ENCODE measurements around the gene GON7. TPM values are rescaled to one million over a fixed set of nuclear protein-coding genes. Genes with fewer than 3 reads are reported as not detected.

GON7 gene
- total RNA-seq, 1 experiment from 2014 or later = 11.2 TPM

DNA sequence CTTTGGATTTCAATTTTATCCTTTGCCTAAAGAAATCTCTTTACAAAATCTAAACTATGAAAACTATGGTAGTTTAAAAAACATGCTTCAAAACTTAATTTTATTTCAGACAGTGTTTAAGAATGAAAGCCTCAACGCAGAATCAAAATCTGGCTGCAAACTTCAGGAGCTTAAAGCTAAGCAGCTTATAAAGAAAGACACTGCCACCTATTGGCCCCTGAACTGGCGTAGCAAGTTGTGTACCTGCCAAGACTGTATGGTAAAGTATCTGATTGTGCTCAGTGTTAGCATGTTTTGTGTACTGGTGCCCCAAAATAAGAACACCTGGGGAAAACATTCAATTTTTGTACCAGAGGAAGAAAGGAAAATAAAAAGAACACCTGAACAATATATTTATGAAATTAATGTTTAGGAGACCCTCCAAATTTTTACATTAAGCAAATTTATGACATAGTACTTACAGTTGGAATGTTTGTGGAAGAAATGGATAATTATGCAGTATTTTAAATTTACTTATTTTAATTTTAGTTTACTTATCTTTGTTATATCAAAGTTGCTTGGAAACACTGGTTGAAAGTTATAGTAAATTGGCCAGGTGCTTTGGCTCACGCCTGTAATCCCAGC lies 12.3 kb upstream of the GON7 start:
- peak; percentile 51 for DNase-seq (ENCODE audit: low read depth, low spot score)
- no peaks in the 10 kb centered on the region for H3K4me1 ChIP-seq (ENCODE audit: control insufficient read depth in 1 of 2, insufficient read depth in 2 of 2, low read length in 2 of 2)
- BruUV-seq (replicated peaks) = no TSS peak

More for the DNA sequence above, 12.3 kb upstream of the GON7 start:
- Histone ChIP-seq H2AFZ (ENCODE audit: low read depth, low read length, poor library complexity, severe bottlenecking) (no peak overlapping the region), H3K4me3 (replicated peaks in 1 of 2; ENCODE audit: low read depth in 1 of 2, low read length in 2 of 2) (no peak overlapping the region), H4K20me1 (ENCODE audit: insufficient read depth) (no peaks in the 10 kb centered on the region), H3K36me3 (ENCODE audit: control insufficient read depth in 1 of 2, insufficient read depth in 2 of 2, low read length in 2 of 2) (peaks cover 16 to 34% of the 10 kb centered on the region in 2 experiments), H3K27me3 (ENCODE audit: insufficient read depth, low read length) (no peaks in the 10 kb centered on the region), H3K27ac (ENCODE audit: low read depth, low read length) (no peak overlapping the region), H3K4me2 (ENCODE audit: low read length) (no peak overlapping the region), H3K9ac (ENCODE audit: low read length) (no peak overlapping the region), H3K79me2 (ENCODE audit: insufficient read depth, low read length) (no peaks in the 10 kb centered on the region), H3K9me3 (ENCODE audit: control insufficient read depth in 1 of 2, insufficient read depth in 1 of 2, low read depth in 1 of 2, low read length in 2 of 2) (no peaks in the 10 kb centered on the region), H3K9me2 (ENCODE audit: insufficient read depth) (no peaks in the 10 kb centered on the region)
- ChIA-PET CTCF (interaction anchor here (0.6 to 1.3 kb wide), 16 partner anchors 12 to 408 kb away, joined by 3 to 27 read pairs (median 4); partner anchors contain the start of genes GON7 and UBR7), POLR2A (interaction anchor here (0.7 kb wide), 1 partner anchor 106 kb away, joined by 3 read pairs; no protein-coding TSS in a partner anchor), RAD21 (ENCODE audit: low non-redundant PET in 1 of 2, low total read pairs in 2 of 2, uncharacterized antibody in 2 of 2, unreplicated experiment in 2 of 2) (interaction anchor here in 1 of 2 experiments (0.6 kb wide), 1 partner anchor 273 kb away, joined by 3 read pairs; no protein-coding TSS in a partner anchor)
- intact Hi-C loops (cut with micrococcal nuclease) = loop anchor here (1.0 to 2.0 kb wide), 2 partner anchors 267 to 338 kb away; no protein-coding TSS in a partner anchor
- TF ChIP-seq MAX (IDR thresholded peaks at IDR 0.05) (no peak), POLR2AphosphoS5 (IDR thresholded peaks at IDR 0.05; ENCODE audit: low read depth, low read length) (no peak), FOSL1 (IDR thresholded peaks at IDR 0.05; ENCODE audit: low read depth) (no peak), REST (IDR thresholded peaks at IDR 0.05; ENCODE audit: low read depth) (no peak), CEBPB (IDR thresholded peaks at IDR 0.05; ENCODE audit: low read depth) (no peak), TCF7L2 (IDR thresholded peaks at IDR 0.05; ENCODE audit: borderline replicate concordance, extremely low read depth, insufficient read depth, insufficient read length) (no peak), EZH2phosphoT487 (IDR thresholded peaks at IDR 0.05; ENCODE audit: borderline replicate concordance) (no peak), SIN3A (IDR thresholded peaks at IDR 0.05; ENCODE audit: low read depth) (no peak), SRF (IDR thresholded peaks at IDR 0.05; ENCODE audit: low read depth) (no peak), CTCF (IDR thresholded peaks at IDR 0.05 in 2 of 3, conservative IDR thresholded peaks at IDR 0.05 in 1 of 3; ENCODE audit: borderline replicate concordance in 1 of 3, insufficient read depth in 1 of 3, low read depth in 2 of 3, low read length in 2 of 3) (peak; percentile 66 to 79 (median 74)), EZH2 (IDR thresholded peaks at IDR 0.05) (no peak), YY1 (IDR thresholded peaks at IDR 0.05; ENCODE audit: extremely low read depth, insufficient replicate concordance, low read depth, low read length) (no peak), CBX3 (IDR thresholded peaks at IDR 0.05; ENCODE audit: low read depth) (no peak), POLR2A (IDR thresholded peaks at IDR 0.05; ENCODE audit: borderline replicate concordance, extremely low read depth, insufficient read depth, insufficient read length) (no peak), RAD21 (IDR thresholded peaks at IDR 0.05; ENCODE audit: low read depth) (peak; percentile 77)
- TF ChIP-seq, protein P1, sequence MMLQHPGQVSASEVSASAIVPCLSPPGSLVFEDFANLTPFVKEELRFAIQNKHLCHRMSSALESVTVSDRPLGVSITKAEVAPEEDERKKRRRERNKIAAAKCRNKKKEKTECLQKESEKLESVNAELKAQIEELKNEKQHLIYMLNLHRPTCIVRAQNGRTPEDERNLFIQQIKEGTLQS (IDR thresholded peaks at IDR 0.05) = no peak
- ATAC-seq = peak; percentile 88
